HEK293T (cell line): ENCODE data around the gene PPAT.
"Not testable (repeated sequence)": the region's sequence is repeated elsewhere in the genome, so short reads cannot be mapped to it uniquely, and the experiment has no call there.

Experiments used
- CTCF ChIA-PET: fragments of 350-600 bp; formaldehyde crosslinking; extraction: SDS; loops from one replicate; lab custom pipeline; 2021; ENCODE audit warnings: antibody characterized with exemption, inconsistent platforms; lab: Yijun Ruan, JAX
- POLR2A ChIA-PET: fragments of 350-600 bp; formaldehyde crosslinking; extraction: SDS; loops from one replicate; lab custom pipeline; 2020; ENCODE audit warnings: antibody characterized with exemption, inconsistent platforms; lab: Yijun Ruan, JAX
- DNase-seq: peaks from one replicate; pipeline ENCODE4 v3.0.0; 2012; ENCODE audit warnings: mixed read lengths; ENCODE audit errors: extremely low spot score
- ARNT ChIP-seq: fragments of 450-650 bp; IDR thresholded peaks from 2 replicates; pipeline ENCODE4 v1.6.1; 2017; ENCODE audit warnings: mild to moderate bottlenecking
- BHLHE40 ChIP-seq: fragments of 450-650 bp; IDR thresholded peaks from 2 replicates; pipeline ENCODE4 v1.6.1; 2016; ENCODE audit warnings: mild to moderate bottlenecking, moderate library complexity, borderline replicate concordance
- CTBP1 ChIP-seq: fragments of 450-650 bp; IDR thresholded peaks from 2 replicates; pipeline ENCODE4 v1.6.1; 2016; ENCODE audit warnings: borderline replicate concordance
- ELF4 ChIP-seq: fragments of 450-650 bp; IDR thresholded peaks from 2 replicates; pipeline ENCODE4 v1.6.1; 2017; ENCODE audit warnings: antibody characterized with exemption
- FOXA1 ChIP-seq: fragments of 450-650 bp; IDR thresholded peaks from 2 replicates; pipeline ENCODE4 v1.6.1; 2016; ENCODE audit warnings: mild to moderate bottlenecking
- FOXK2 ChIP-seq: fragments of 450-650 bp; IDR thresholded peaks from 2 replicates; pipeline ENCODE4 v1.6.1; 2016; ENCODE audit warnings: mild to moderate bottlenecking
- FOXM1 ChIP-seq: fragments of 450-650 bp; IDR thresholded peaks from 2 replicates; pipeline ENCODE4 v1.6.1; 2017; ENCODE audit warnings: mild to moderate bottlenecking, borderline replicate concordance
- HDGF ChIP-seq: fragments of 450-650 bp; IDR thresholded peaks from 2 replicates; pipeline ENCODE4 v1.6.1; 2017; ENCODE audit warnings: antibody characterized with exemption, borderline replicate concordance
- L3MBTL2 ChIP-seq: fragments of 450-650 bp; conservative IDR thresholded peaks from 2 replicates; pipeline ENCODE4 v1.6.1; 2016; ENCODE audit warnings: mild to moderate bottlenecking
- LEF1 ChIP-seq: fragments of 450-650 bp; IDR thresholded peaks from 2 replicates; pipeline ENCODE4 v1.6.1; 2017; ENCODE audit warnings: mild to moderate bottlenecking, borderline replicate concordance
- NFRKB ChIP-seq: fragments of 450-650 bp; IDR thresholded peaks from 2 replicates; pipeline ENCODE4 v1.6.1; 2016; ENCODE audit warnings: mild to moderate bottlenecking, moderate library complexity
- SP1 ChIP-seq: fragments of 450-650 bp; IDR thresholded peaks from 2 replicates; pipeline ENCODE4 v1.6.1; 2017
- SUZ12 ChIP-seq: fragments of 450-650 bp; IDR thresholded peaks from 2 replicates; pipeline ENCODE4 v1.6.1; 2016; ENCODE audit warnings: mild to moderate bottlenecking
- TARDBP ChIP-seq: fragments of 450-650 bp; IDR thresholded peaks from 2 replicates; pipeline ENCODE4 v1.6.1; 2016
- ZNF384 ChIP-seq: fragments of 450-650 bp; IDR thresholded peaks from 2 replicates; pipeline ENCODE4 v1.6.1; 2016
- TF ChIP-seq, protein P1 (sequence below): fragments of 450-650 bp; IDR thresholded peaks from 2 replicates; pipeline ENCODE4 v1.6.1; 2016

Gene PPAT

DNA sequence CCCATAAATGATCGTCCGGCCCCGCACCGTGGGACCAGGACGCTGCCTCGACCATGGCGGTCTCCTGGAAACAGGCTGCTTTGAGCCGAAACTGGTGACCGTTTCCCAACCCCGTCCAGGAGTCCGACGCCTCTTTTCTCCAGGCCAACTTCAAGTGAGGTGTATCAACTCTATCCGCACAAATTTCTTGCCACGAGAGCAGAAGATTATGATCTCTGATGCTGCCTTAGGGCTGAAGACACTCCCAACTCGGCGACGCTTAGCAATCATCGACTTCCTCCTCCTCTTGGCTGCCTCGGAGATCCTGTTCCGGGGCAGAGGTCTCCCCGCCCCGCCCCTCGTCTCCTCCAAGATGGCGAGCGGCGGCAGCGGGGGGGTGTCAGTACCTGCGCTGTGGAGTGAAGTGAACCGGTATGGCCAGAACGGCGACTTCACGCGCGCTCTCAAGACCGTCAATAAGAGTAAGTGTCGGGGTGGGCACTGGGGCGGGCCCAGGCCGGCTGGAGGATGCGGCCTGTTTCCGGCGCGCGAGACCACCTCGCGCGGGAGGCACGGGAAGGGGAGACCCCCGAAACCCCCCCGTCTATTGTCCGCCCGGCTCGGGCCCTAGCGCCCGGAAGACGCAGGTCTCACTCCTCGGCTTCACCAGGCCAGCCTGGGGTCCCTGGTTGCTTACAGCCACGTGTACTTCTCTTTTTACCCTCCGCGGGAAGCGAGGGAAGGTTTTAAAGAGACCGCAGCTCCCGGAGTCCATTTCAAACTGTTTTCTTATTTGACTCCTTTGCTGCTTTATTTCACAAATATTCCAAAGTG, 32.1 kb upstream of the PPAT start, which contains the start of gene SRP72:
Gene SRP72 (plus strand): TSS at position 334 of the 813 bp plus-strand sequence. CDS start 19 bp downstream, at position 353.
- TF ChIP-seq ELF4 (0 out of 2 replicates have a peak, but pooled peaks have one; percentile 26), SUZ12 (no peak), FOXA1 (no peak), SP1 (no peak), BHLHE40 (no peak), NFRKB (no peak), FOXK2 (no peak), HDGF (no peak), ZNF384 (no peak), FOXM1 (no peak), L3MBTL2 (0 out of 2 replicates have a peak, but pooled peaks have one; percentile 11), CTBP1 (no peak), ARNT (no peak)
- ChIA-PET CTCF (no interaction called here), POLR2A (interaction anchor here (0.7 to 7.9 kb wide), 9 partner anchors 10 to 81 kb away, joined by 3 to 48 read pairs (median 6); partner anchors contain the start of genes AASDH, PAICS and PPAT)
- DNase-seq: peak; percentile 88

DNA sequence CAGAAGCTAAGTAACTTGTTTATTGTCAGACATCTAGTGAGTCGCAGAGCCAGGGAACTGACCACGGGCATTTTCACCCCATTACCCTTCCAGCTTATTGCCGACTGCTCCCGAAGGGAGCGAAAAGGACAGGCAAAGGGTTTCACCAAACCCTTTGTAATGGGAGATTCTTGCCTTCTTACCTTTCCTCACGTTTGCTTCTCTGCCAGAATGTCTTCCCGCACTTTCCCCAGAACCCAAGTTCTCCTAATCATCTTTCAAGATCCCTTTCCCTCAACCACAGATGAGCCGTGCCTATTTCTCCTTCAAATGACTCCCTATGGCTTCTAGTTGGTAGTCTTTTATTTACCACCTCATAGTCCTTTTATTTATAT, 31.5 kb upstream of the PPAT start:
- CTCF ChIA-PET: no interaction called here
- no peak for DNase-seq
- TF ChIP-seq BHLHE40 (no peak), FOXM1 (no peak), ELF4 (no peak), TARDBP (no peak), LEF1 (no peak), ARNT (no peak), SUZ12 (no peak), FOXK2 (no peak)
- TF ChIP-seq, protein P1, sequence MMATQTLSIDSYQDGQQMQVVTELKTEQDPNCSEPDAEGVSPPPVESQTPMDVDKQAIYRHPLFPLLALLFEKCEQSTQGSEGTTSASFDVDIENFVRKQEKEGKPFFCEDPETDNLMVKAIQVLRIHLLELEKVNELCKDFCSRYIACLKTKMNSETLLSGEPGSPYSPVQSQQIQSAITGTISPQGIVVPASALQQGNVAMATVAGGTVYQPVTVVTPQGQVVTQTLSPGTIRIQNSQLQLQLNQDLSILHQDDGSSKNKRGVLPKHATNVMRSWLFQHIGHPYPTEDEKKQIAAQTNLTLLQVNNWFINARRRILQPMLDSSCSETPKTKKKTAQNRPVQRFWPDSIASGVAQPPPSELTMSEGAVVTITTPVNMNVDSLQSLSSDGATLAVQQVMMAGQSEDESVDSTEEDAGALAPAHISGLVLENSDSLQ: no peak
- POLR2A ChIA-PET: interaction anchor here (1.4 to 7.9 kb wide), 4 partner anchors 25 to 333 kb away, joined by 3 to 48 read pairs (median 8); partner anchors contain the start of genes AASDH, PAICS and PPAT

DNA sequence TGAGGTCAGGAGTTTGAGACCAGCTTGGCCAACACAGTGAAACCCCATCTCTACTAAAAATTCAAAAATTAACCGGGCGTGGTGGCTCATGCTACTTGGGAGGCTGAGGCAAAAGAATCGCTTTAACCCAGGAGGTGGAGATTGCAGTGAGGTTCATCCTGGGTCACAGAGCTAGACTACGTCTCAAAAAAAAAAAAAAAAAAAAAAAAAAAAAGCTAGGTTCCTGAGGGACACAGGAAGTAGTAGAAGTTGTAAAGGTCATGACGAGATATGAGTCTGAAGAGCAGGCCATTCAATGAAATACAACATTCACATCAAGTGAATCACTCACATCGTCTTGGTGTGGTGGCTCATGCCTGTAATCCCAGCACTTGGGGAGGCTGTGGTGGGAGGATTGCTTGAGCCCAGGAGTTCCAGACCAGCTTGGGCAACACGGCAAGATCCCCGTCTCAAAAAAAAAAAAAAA, 30.9 kb upstream of the PPAT start:
- DNase-seq: peak; percentile 15
- peak; percentile 93 for TF ChIP-seq ZNF384
- CTCF ChIA-PET: not testable (repeated sequence)
- POLR2A ChIA-PET: interaction anchor here (0.7 to 7.9 kb wide), 5 partner anchors 12 to 334 kb away, joined by 3 to 48 read pairs (median 3); partner anchors contain the start of genes AASDH, PAICS and PPAT

DNA sequence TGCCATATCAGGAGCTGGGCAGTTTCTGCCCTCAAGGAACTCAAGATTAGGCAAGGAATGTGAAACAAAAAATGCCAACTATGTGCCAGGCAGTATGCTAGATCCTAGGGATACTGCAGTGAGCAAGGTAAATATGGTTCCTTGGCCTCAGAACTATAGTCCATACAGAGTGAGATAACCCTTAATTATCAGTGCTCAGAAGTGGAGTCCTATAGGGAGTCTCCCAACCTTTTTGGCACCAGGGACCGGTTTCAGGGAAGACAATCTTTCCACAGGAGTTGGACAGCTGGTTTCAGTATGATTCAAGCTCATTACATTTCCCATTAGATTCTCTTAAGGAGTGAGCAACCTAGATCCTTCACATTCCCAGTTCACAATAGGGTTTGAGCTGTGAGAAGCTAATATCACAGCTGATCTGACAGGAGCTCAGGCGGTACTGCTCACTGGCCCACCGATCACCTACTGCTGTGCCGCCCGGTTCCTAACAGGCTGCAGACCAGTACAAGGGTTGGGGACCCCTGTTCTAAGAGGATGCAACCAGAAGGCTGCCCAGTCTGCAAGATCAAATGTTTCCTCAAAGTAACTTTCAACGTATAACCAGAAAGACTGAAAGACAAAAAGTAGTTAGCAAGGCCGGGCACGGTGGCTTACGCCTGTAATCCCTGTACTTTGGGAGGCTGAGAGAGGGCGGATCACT, 30.3 kb upstream of the PPAT start:
- TF ChIP-seq FOXA1 (no peak), FOXK2 (no peak), FOXM1 (no peak)
- CTCF ChIA-PET: no interaction called here
- DNase-seq: no peak
- POLR2A ChIA-PET: interaction anchor here (0.7 to 7.9 kb wide), 6 partner anchors 12 to 513 kb away, joined by 3 to 48 read pairs (median 3); partner anchors contain the start of genes AASDH, PAICS, POLR2B and PPAT

DNA sequence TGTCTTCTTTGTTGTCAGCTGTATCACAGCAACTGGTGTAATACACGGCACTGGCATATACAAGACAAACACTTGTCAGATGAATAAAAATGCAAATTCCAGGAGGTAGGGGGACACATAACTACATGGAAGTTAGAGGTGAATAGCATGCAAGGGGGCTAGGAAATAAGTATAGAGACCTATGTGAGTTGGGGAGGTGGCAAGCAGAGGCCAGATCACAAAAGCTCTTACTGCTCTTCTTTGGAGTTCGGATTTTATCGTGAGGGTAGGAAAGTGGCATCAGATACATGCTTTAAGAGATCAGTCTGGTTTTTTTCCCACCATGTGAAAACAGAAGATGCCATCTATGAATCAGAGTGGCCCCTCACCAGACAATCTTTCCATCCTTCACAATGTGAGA, 29.2 kb upstream of the PPAT start:
- DNase-seq: no peak
- no peak for TF ChIP-seq FOXK2
- no peak for TF ChIP-seq NFRKB
- TF ChIP-seq ZNF384: no peak
- no peak for TF ChIP-seq BHLHE40
- no peak for TF ChIP-seq SUZ12
- no peak for TF ChIP-seq ARNT
- no peak for TF ChIP-seq LEF1
- no peak for TF ChIP-seq FOXA1
- TF ChIP-seq, protein P1: no peak
- TF ChIP-seq HDGF: no peak
- TF ChIP-seq SP1: no peak
- no peak for TF ChIP-seq ELF4
- CTCF ChIA-PET: no interaction called here
- POLR2A ChIA-PET: interaction anchor here (1.1 to 7.9 kb wide), 2 partner anchors 28 to 514 kb away, joined by 3 to 48 read pairs; partner anchors contain the start of genes PAICS, POLR2B and PPAT

DNA sequence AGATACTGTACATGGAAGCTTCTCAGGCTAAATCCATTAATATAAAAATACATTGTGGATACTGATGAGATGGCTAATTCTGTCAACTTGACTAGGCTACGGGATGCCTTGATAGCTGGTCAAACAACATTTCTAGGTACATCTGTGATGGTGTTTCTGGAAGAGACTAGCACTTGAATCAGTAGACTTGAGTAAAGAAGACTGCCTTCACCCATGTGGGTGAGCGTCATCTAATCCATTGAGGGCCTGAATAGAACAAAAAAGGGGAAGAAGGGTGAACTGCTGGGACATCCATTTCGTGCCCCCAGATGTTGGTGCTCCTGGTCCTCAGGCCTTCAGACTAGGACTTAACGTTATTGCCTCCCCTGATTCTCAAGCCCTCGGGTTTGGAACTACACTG, 28.3 kb upstream of the PPAT start:
- ChIA-PET CTCF (no interaction called here), POLR2A (interaction anchor here (7.9 kb wide), 1 partner anchor 27 kb away, joined by 48 read pairs; the partner anchor contains the start of genes PAICS and PPAT)
- DNase-seq: no peak
- TF ChIP-seq ELF4 (no peak), SUZ12 (no peak), ZNF384 (no peak), BHLHE40 (no peak), FOXM1 (no peak), HDGF (no peak), ARNT (no peak), LEF1 (no peak)
